Large intestine (tissue), 3 donors: ENCODE results near the gene APRT. TPM values are rescaled to one million over a fixed set of nuclear protein-coding genes. Genes with fewer than 3 reads are reported as not detected.

Experiments
- DNase-seq, 2 donors: peaks; one replicate each; pipeline versions ENCODE4 v3.0.0 to v3.0.0-alpha.2; 2013
- H3K27ac ChIP-seq: one replicate; pipeline ENCODE4 v1.5.1; 2013; ENCODE audit warnings: low read length
- H3K27me3 ChIP-seq: 2 replicates; pipeline ENCODE4 v1.6.1; 2013; ENCODE audit warnings: low read length; ENCODE audit not compliant: control insufficient read depth, insufficient read depth
- H3K36me3 ChIP-seq: 2 replicates; pipeline ENCODE4 v1.6.1; 2013; ENCODE audit warnings: low read length; ENCODE audit not compliant: control insufficient read depth, insufficient read depth
- H3K4me1 ChIP-seq: one replicate; pipeline ENCODE4 v1.6.1; 2013; ENCODE audit warnings: low read length; ENCODE audit not compliant: control insufficient read depth, insufficient read depth
- H3K4me3 ChIP-seq: one replicate; pipeline ENCODE4 v1.5.1; 2013; ENCODE audit warnings: low read length
- H3K9me3 ChIP-seq: one replicate; pipeline ENCODE4 v1.6.1; 2013; ENCODE audit warnings: mild to moderate bottlenecking, low read depth, low read length, moderate library complexity; ENCODE audit not compliant: control insufficient read depth
- WGBS: methylation state at CpG from one replicate; pipeline ENCODE4 v1.1.5; 2013; ENCODE audit warnings: low lambda C conversion rate; ENCODE audit not compliant: insufficient coverage; 5-methylcytosine and 5-hydroxymethylcytosine counted together
- polyA plus RNA-seq: library from polyadenylated mRNA; unstranded; fragments of 120-200 nt; gene quantifications from one replicate; pipeline ENCODE4 v1.2.1, GENCODE V29; 2013

The APRT gene
- polyA plus RNA-seq, 1 donor = 117 TPM

DNA sequence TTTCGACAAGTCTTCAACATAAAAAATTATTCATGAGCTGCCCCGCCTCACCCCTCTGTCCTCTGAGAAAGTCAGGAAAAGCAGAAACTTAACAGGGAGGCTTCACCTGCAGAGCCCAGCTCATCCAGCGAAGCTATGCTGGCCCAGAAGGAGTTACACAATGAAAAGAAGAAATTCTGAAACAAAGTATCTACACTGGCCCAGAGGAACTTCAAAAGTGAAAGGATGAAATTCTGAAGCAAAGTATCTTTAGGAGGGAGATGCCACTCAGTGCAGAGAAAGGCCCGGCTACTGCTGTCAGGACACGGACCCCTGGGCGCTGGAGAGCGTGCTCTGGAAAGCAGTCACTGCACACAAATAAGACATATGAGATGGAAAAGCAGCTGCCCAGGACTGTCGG lies 43.4 kb upstream of the APRT start:
- peaks cover 33% of the 10 kb centered on the region for H3K36me3 ChIP-seq
- WGBS = no CpG with 5 or more reads among the region's 8 CpGs

DNA sequence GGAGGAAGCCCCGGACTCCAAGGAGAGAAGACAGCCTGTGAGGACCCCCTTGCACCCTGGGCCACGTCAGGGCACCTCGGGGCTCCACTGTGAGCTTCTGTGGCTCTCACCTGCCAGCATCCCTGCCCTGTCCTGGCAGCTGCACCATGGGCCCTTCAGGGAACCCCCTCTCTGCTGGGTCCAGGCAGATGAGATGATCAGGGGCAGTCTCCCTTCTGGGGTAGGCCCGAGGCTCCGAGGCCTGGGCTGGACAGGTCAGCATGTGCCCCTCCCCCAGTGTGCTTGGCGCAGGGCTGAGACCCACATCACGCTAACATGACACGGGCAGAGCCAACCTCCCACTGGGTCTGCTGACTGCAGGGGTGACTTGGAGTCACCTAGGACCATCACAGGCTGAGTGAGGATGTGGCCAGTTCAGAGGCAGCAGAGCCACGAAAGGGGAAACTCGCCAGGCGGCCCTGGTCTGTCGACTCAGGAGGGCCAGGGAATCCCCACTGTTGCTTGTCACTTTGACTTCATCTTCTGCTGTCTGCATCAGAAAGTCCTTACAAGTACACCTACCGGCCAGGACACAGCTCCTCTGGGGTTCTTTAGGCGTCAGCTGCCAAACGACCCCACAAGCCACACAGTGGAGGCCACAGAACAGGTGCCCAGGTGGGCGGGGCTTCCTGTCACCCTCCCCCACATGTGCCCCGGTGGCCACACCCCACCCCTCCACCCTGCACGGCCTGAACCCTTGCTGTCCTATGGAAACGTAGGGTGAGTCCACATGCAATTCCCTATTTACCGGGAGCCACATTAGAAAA lies 42.8 kb upstream of the APRT start:
- no peak overlapping the region for H3K4me3 ChIP-seq
- peaks cover 3% of the 10 kb centered on the region for H3K9me3 ChIP-seq
- no peaks in the 10 kb centered on the region for H3K27me3 ChIP-seq
- H3K36me3 ChIP-seq = peaks cover 33% of the 10 kb centered on the region
- peaks cover 17% of the 10 kb centered on the region for H3K4me1 ChIP-seq
- WGBS = no CpG with 5 or more reads among the region's 20 CpGs
- DNase-seq = no peak
- H3K27ac ChIP-seq = no peak overlapping the region

More for the DNA sequence above, 43.4 kb upstream of the APRT start:
- H3K4me3 ChIP-seq = no peak overlapping the region
- H3K27me3 ChIP-seq = no peaks in the 10 kb centered on the region
- no peak overlapping the region for H3K27ac ChIP-seq
- H3K4me1 ChIP-seq = peaks cover 17% of the 10 kb centered on the region
- peaks cover 3% of the 10 kb centered on the region for H3K9me3 ChIP-seq
- no peak for DNase-seq

DNA sequence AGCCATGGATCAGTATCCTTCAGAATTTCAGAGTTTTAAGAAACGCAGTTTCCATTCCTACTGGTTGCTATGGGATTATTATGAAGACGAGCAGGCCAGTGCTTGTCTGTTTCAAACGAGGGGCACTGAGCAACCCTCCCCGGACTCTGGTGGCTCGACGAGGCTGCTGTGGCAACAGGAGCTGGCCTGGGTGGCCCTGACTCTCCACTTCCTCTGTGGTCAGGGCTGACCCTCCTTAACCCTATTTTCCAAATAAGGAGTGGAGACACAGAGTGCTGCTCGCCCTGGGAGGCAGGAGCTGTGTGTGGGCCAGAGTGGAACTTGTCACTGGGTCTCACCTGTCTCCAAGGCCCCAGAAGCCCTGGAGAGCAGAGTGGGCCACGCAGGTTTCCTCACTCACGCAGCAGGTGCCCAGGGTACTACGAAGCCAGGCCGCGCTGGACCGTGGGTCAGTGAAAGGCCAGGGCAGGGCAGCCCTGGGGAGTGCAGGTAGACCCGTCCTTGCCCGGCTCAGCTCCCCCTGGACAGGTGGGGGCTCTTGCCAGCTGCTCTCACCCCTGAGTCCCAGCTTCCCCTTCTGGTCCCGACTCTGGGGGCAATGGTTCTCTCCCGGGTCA lies 41.7 kb upstream of the APRT start:
- no CpG with 5 or more reads among the region's 17 CpGs for WGBS
- peaks cover 3% of the 10 kb centered on the region for H3K9me3 ChIP-seq
- H3K4me3 ChIP-seq = no peak overlapping the region
- H3K36me3 ChIP-seq = peaks cover 24% of the 10 kb centered on the region
- H3K4me1 ChIP-seq = peaks cover 16% of the 10 kb centered on the region
- no peak for DNase-seq
- no peaks in the 10 kb centered on the region for H3K27me3 ChIP-seq
- H3K27ac ChIP-seq = no peak overlapping the region

DNA sequence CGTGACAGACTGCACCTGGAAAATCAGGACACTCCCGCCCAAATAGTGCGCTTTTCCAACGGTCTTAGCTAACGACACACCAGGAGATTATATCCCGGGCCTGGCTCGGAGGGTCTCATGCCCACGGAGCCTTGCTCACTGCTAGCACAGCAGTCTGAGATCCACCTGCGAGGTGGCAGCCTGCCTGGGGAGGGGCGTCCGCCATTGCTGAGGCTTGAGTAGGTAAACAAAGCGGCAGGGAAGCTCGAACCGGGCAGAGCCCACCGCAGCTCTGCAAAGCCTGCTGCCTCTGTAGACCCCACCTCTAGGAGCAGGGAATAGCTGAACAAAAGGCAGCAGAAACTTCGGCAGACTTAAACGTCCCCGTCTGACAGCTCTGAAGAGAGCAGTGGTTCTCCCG lies 39.9 kb upstream of the APRT start:
- Histone ChIP-seq H3K27me3 (no peaks in the 10 kb centered on the region), H3K27ac (no peak overlapping the region), H3K4me1 (peaks cover 10% of the 10 kb centered on the region), H3K36me3 (peaks cover 29% of the 10 kb centered on the region), H3K4me3 (no peak overlapping the region), H3K9me3 (peaks cover 3% of the 10 kb centered on the region)
- no CpG with 5 or more reads among the region's 19 CpGs for WGBS
- no peak for DNase-seq

DNA sequence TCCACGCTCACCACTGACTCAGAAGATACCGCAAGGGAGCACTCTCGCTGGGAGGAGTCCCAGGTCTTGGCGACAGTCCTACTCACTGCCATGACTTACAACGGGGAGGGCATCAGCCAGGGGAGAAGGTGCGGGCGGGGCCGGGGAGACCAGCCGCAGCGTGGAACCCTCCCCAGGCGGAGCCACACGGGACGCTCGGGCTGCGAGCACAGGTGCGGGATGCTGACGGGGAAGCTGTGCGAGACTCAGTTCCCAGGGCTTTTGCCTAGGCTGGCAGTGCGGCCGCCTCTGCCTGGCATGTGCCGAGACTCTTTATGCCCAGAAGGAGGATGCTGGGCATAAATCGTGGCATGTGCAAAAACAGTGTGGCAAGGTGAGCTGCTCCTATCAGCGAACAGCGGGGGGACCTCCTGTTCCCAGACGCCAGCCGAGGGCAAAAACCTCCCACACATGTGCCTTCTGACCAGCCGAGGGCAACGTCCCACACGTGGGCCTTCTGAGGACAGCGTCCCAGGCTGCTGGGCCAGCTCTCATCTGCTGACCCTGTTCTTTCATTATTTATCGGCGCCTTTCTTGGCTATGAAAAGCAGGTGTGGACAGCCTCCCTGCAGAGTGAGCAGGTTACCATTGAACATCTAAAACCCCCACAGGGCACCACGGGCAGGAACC lies 38.9 kb upstream of the APRT start:
- Histone ChIP-seq H3K27me3 (no peaks in the 10 kb centered on the region), H3K4me3 (no peak overlapping the region), H3K36me3 (peaks cover 29% of the 10 kb centered on the region), H3K4me1 (peaks cover 5% of the 10 kb centered on the region), H3K27ac (no peak overlapping the region), H3K9me3 (peaks cover 3% of the 10 kb centered on the region)
- WGBS = no CpG with 5 or more reads among the region's 33 CpGs
- DNase-seq = no peak

DNA sequence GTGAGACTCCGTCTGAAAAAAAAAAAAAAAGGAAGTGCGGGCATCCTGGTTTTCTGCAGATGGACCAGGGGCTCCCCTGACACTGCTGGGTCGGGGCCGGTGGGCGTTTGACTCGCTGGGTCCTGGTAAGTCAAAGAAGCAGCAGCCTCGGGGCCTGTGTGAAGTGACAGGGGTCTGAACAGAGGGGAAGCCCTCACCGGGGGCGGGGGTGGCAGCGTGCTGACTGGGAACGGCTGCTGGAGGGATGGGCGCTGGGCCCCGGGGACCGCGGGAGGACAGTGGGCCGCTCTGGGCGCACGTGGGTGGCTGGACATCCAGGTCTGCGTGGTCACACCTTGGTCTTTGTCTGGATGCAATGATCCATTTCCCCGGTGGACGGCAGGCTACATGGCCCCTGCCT lies 36.8 kb upstream of the APRT start:
- Histone ChIP-seq H3K36me3 (peaks cover 20% of the 10 kb centered on the region), H3K27me3 (no peaks in the 10 kb centered on the region), H3K4me3 (no peak overlapping the region), H3K4me1 (no peaks in the 10 kb centered on the region), H3K27ac (no peak overlapping the region), H3K9me3 (peaks cover 3% of the 10 kb centered on the region)
- WGBS = no CpG with 5 or more reads among the region's 21 CpGs
- no peak for DNase-seq

DNA sequence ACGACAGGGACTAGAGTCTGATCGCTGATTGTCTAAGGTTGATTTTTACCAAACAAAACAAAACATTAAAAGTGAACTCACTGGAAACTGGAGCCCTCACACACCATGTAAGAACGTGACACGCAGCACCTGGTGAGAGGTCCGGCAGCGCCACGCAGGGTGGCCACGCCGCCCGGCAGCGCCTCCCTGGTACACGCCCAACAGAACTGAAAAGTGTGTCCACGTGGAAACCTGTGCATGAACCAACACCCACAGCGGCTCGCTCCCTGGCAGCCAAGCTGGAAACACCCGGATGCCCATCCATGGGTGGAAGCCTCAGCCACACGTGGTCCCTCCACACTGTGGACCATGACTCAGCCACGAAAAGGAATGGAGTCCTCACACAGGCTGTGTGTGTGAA lies 35.9 kb upstream of the APRT start:
- no peaks in the 10 kb centered on the region for H3K4me1 ChIP-seq
- no peak overlapping the region for H3K27ac ChIP-seq
- peaks cover 19% of the 10 kb centered on the region for H3K36me3 ChIP-seq
- no peak overlapping the region for H3K4me3 ChIP-seq
- no peaks in the 10 kb centered on the region for H3K27me3 ChIP-seq
- no peak for DNase-seq
- no CpG with 5 or more reads among the region's 18 CpGs for WGBS
- H3K9me3 ChIP-seq = peaks cover 3% of the 10 kb centered on the region

DNA sequence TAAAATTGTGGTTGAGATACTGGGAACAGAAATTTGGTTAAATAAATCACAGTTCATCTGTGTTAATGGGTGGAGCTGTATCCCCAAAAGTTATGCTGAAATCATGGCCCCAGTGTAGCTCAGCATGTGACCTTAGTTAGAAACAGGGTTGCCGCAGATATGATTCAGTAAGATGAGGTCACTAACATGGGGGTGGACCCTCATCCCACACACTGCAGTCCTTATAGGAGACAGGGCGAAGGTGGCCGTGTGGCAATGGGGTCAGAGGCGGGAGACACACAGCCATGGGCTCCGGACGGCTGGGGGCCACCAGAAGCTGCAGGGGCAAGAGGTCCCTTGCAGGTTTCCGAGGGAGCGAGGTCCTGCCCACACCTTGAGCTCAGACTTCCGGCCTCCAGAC lies 34.4 kb upstream of the APRT start:
- no peak overlapping the region for H3K4me3 ChIP-seq
- no CpG with 5 or more reads among the region's 9 CpGs for WGBS
- no peaks in the 10 kb centered on the region for H3K4me1 ChIP-seq
- H3K27me3 ChIP-seq = no peaks in the 10 kb centered on the region
- H3K27ac ChIP-seq = no peak overlapping the region
- H3K36me3 ChIP-seq = peaks cover 31% of the 10 kb centered on the region
- H3K9me3 ChIP-seq = no peaks in the 10 kb centered on the region
- no peak for DNase-seq

DNA sequence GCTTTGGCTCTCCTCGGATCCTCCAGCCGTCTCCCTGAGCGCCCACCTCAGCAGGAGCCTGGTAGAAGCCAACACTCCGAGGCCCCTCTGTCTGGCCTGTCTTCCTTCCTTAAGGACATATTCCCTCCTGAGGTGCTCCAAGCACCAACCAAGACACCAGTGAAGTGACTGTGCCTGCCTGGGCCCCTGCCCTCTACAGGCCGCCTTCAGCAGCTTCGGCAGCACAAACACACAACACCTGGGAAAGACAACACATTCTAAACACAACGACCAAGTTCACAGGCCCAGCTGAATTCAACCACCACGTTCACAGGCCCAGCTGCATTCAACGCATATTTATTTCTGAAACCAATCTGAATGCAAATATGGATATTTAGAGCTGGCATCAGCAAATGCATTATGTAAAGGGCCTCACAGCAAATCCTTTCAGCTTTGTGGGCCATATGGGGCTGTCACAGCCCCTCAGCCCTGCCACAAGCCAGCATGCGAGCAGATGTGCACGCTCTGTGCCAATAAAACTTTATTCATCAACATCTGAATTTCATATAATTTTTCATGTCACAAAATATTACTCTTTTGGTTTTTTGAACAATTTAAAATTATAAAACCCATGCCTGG lies 32.8 kb upstream of the APRT start:
- Histone ChIP-seq H3K4me1 (no peaks in the 10 kb centered on the region), H3K9me3 (no peaks in the 10 kb centered on the region), H3K27ac (no peak overlapping the region), H3K27me3 (no peaks in the 10 kb centered on the region), H3K36me3 (peaks cover 34% of the 10 kb centered on the region), H3K4me3 (no peak overlapping the region)
- DNase-seq = no peak
- no CpG with 5 or more reads among the region's 11 CpGs for WGBS

DNA sequence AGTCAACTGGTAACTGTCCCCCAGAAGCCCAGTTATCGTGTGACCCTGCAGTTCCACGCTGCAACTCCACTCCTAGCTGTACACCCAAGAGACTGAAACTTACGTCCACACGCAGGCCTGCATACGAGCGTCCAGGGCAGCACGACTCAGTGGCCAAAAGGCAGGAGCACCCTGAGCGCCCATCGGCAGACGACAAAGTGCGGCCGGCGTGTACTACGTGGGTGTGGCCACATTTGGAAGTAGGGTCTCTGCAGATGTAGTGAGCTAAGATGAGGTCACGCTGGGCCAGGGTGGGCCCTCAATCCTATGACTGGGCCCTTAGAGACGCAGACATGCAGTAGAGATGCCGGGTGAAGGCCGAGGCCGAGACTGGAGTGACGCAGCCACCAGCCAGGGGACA lies 31.5 kb upstream of the APRT start:
- no CpG with 5 or more reads among the region's 20 CpGs for WGBS
- Histone ChIP-seq H3K4me3 (no peak overlapping the region), H3K9me3 (no peaks in the 10 kb centered on the region), H3K27ac (no peak overlapping the region), H3K36me3 (peaks cover 45% of the 10 kb centered on the region), H3K27me3 (no peaks in the 10 kb centered on the region), H3K4me1 (no peaks in the 10 kb centered on the region)
- no peak for DNase-seq
